Activated T-cell treated with anti-CD3 and anti-CD28 coated beads, Interleukin-2, amount 50 U/mL, for 4 hours (primary cell): ENCODE data around the gene NT5M. TPM values are rescaled to one million over a fixed set of nuclear protein-coding genes. Genes with fewer than 3 reads are reported as not detected.

Experiments
- ATAC-seq, 2 donors: fragments of 200-7000 bp; cut with Tn5 transposase; one replicate each; pipeline ENCODE4 v1.10.0; 2021
- DNase-seq: peaks from one replicate; pipeline ENCODE4 v3.0.0-alpha.2; 2020
- H3K27me3 Mint-ChIP-seq: one replicate; pipeline ENCODE4 v1.8.0; 2021; ENCODE audit warnings: low read depth, mixed read lengths
- H3K36me3 Mint-ChIP-seq: one replicate; pipeline ENCODE4 v1.8.0; 2022; ENCODE audit warnings: mixed read lengths; ENCODE audit not compliant: insufficient read depth
- H3K4me1 Mint-ChIP-seq: one replicate; pipeline ENCODE4 v1.8.0; 2021; ENCODE audit warnings: low read depth, mixed read lengths
- H3K4me3 Mint-ChIP-seq: one replicate; pipeline ENCODE4 v1.8.0; 2021; ENCODE audit warnings: mild to moderate bottlenecking, moderate library complexity, mixed read lengths
- H3K9me3 Mint-ChIP-seq: one replicate; pipeline ENCODE4 v1.8.0; 2021; ENCODE audit warnings: mixed read lengths
- total RNA-seq, 3 donors: library from RNA; stranded (reverse); gene quantifications; one replicate each; pipeline ENCODE4 v1.2.1, GENCODE V29; 2021

The NT5M gene
- total RNA-seq, 3 donors from 2014 or later, result 2.6 to 3.3 (median 3.2) TPM

DNA sequence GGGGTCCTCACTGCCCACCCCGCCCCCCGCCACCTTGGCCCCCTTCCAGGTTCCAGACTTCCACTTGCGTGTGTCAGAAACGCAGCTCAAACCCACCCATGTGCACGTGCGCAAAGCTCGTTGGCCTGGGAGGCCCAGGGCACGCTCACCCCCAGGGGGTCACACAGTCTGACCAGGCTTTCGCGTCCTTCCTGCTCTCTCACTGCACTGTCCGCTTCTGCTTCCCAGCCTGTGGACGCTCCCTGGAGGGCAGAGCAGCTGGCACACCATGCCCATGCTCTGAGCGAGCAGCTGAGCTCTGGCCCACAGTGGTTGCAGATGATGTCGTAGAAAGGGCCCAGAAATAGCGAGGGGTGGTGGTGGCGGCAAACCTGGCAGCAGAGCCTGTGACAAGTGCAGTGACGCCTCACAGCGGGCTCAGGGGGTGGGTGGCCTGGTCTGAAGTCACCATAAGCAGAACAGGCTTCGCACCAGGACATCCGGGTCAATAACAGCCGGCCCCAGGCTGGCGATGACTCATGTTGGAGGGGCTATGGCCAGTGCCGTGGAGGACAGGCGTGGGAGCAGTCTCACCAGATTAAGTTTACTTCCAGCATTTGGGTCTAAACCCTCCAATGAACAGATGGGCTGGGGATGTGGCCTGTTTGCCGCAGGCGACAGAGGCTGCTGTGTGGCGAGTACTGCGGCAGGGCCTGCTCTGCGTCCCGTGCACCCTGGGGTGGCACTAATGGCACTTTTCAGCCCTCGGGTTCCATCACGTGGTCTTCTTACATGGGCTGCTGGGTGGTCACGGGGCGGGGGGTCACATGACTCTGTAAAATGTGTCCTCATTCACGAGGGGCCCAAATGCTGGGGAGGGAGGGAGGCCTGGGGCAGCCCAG, 49.0 kb downstream of the NT5M start:
- no peak for DNase-seq
- no peaks in the 10 kb centered on the region for H3K9me3 Mint-ChIP-seq
- no peaks in the 10 kb centered on the region for H3K4me1 Mint-ChIP-seq
- no peak for ATAC-seq
- H3K4me3 Mint-ChIP-seq, result no peak overlapping the region
- no peaks in the 10 kb centered on the region for H3K27me3 Mint-ChIP-seq
- H3K36me3 Mint-ChIP-seq, result no peaks in the 10 kb centered on the region

DNA sequence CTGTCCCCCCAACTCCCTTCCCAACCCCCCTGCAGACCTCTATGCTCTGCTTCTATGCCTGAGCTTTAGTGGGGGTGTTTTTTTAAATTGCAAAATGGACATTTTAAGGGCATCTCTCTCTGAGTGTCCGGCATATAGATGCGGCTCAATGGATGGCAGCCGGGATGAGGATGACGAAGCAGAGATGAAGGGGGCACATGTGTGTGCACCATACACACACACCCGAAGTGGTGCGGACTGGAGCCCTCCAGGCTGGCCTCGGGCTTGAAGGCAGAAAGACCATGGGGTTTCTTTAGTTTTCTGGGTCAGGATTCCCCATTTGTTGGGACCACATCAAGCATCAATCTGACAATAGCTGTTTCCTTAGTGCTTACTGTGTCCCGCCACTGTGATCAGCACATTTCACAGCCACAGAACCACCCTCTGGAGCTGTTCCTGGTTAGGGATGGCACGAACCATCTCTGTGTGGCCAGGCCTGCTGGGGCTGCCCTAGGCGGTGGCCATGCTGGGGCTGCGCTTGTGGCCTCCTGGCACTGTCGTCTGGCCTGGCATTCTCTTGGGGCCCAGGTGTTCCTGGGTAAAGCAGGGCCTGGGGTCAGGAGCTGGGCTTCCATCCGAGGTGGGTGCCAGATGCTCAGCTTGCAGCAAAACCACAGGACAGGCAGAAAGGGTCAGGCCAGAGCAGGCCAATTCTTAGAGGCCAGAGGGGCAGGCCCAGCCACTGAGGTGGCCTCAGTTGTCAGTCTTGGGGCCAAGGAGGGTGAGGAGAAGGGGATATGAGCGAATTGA, 49.9 kb downstream of the NT5M start:
- Mint-ChIP-seq H3K4me3 (no peak overlapping the region), H3K9me3 (no peaks in the 10 kb centered on the region), H3K27me3 (no peaks in the 10 kb centered on the region), H3K36me3 (no peaks in the 10 kb centered on the region), H3K4me1 (no peaks in the 10 kb centered on the region)
- no peak for DNase-seq
- ATAC-seq, result no peak

DNA sequence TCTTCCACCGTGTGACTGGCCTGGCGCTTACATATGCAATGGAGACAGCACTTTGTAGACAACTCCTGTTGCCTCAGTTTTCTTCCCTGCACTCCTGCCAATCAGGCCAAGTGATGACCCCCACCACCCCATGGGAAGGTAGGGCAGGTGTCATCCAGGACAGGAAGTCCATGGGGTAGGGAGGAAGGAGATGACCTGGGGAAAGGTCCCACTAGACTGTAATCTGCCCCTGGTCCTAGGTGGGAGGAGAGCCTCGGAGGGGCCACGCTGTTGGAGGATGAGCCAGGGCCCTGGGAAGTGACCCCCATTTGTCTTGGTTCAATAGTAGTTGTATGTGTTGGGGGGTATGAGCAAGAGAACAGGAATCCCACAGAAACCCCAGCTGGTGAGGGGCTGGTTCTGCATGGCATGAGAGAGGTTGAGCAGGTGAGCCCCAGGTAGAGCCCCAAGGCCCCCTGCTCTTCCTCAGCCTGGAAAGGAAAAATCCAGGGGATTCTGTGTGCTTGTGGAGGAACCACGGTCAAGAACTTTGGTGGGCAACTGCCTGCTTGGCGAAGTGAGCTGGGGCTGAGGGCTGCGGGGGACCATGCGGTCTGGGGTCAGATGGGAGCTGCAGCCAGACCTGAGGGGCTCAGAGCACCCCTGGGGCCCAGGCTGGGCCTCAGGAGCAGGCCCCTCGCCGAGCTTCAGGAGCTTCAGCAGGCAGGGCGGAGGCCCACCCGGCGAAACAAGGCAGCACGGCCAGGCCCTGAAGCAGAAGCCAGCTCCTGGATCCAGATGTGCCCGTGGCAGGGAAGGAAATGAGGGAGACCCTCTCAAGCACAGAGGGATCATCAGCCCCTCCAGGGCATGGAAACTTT, 50.7 kb downstream of the NT5M start:
- Mint-ChIP-seq H3K27me3 (no peaks in the 10 kb centered on the region), H3K4me1 (no peaks in the 10 kb centered on the region), H3K4me3 (no peak overlapping the region), H3K9me3 (no peaks in the 10 kb centered on the region), H3K36me3 (no peaks in the 10 kb centered on the region)
- ATAC-seq, result no peak
- DNase-seq, result no peak

DNA sequence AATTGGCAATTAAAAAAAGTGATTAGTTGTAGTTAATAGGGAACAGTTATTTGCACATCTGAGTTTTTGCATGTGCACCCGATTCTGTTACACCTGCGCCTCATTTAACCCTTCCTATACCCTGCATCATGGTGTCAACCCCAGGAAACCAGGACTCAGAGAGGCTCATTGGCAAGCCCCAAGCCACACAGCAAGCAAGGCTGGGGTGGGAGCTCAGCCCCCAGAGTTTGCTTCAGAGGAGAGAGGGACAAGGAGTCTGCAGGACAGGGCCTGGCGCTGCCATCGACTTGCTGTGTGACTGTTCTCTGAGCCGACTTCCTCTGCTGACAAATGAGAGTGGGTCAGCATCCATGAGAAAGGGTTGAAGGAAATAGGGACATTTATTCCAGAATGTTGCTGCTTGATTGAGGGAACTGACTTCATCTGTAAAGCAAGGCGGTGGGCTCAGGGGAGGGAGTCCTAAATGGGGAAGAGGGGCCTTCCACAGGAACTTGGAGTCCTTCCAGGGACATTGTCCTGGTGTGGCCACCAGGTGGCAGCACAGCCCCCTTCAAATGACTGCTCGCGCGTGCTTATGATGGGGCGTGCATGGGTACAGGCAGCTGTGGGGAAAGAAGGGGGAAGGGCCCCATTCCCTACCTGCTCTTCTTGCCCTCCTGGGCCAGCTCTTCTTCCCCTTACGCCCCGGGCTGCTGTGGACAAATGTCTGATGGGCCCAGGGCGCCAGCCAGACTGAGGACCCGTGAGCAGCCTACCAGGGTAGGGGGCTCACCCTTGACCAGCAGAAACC, 51.6 kb downstream of the NT5M start:
- Mint-ChIP-seq H3K36me3 (no peaks in the 10 kb centered on the region), H3K4me3 (no peak overlapping the region), H3K4me1 (no peaks in the 10 kb centered on the region), H3K9me3 (peaks cover 2% of the 10 kb centered on the region), H3K27me3 (no peaks in the 10 kb centered on the region)
- ATAC-seq (peak; percentile 55 to 63), DNase-seq (peak; percentile 72)

DNA sequence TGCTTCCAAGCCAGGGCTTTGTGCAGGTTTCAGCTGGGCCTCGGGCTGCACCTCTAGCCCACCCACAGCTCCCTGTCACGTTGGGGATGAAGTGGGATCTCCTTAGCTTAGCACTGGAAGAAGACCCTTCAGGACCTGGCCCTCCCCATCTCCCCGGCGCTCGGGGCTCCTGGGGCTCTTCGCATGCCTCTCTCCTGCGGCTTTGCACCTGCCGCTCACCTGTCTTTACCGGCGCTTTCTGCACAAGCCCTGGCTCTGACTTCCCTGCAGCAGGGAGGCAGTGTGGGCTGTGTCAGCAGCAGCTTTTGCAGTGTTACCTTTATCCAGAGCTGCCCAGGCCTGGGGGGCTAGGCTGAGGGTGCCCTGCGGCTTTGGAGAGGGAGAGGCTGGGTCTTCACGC, 52.3 kb downstream of the NT5M start:
- ATAC-seq, result no peak
- no peaks in the 10 kb centered on the region for H3K27me3 Mint-ChIP-seq
- no peak for DNase-seq
- no peaks in the 10 kb centered on the region for H3K4me1 Mint-ChIP-seq
- no peaks in the 10 kb centered on the region for H3K36me3 Mint-ChIP-seq
- H3K9me3 Mint-ChIP-seq, result peaks cover 8% of the 10 kb centered on the region
- no peak overlapping the region for H3K4me3 Mint-ChIP-seq

DNA sequence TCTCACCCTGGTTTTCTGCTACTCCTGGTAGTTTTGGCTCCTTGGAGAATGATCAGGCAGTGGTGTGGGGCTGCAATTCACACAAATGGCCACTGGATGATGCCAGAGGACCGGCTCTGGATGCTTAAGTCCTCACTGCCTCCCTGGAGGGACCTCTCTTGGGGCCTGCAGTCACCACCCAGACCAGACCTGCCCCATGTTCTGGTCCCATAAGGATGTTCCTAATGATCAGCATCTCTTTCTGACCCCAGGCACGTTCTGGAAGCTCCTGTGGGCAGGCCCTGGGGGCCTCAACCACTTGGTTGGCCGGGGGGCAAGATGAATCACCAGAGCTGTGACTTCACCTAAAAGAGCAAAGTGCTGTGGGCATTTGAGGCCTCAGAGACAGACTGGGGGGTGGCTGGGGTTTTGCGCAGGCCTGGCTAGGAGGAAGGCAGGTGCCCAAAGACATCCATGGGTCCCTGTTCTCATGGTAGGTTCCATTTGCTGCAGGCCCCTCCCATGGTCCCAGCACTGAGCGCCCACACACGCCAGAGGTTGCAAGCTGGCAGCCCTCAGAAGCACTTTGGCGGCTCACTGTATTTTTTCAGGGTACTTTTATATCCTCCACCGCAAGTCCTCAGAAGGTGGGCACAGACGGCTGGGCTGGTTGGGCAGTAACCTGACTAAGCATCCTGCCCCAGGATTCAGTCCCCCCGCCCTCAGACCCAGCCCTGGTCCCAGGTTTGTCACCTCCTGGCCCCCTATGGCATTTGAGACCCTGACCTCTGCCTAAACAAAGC, 53.2 kb downstream of the NT5M start:
- no peaks in the 10 kb centered on the region for H3K4me1 Mint-ChIP-seq
- H3K36me3 Mint-ChIP-seq, result no peaks in the 10 kb centered on the region
- peaks cover 3% of the 10 kb centered on the region for H3K27me3 Mint-ChIP-seq
- no peak overlapping the region for H3K4me3 Mint-ChIP-seq
- peaks cover 11% of the 10 kb centered on the region for H3K9me3 Mint-ChIP-seq
- ATAC-seq, result peak; percentile 82 to 87
- peak; percentile 55 for DNase-seq

DNA sequence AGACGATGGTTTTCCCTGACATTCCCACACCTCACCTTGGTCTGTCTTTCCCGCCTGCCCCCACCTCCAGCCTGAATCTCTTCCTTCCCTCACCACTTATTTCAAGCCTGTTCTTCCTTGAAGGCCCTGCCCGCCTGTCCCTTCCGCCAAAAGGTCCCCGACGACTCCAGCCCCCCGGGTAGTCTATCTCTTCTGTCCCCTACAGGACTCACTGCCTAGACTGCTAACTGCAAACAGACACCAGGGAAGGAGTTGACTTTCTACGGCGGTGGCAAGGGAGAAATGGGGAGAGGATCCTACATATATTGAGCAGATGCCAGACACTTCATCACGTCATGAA, 53.7 kb downstream of the NT5M start:
- no peaks in the 10 kb centered on the region for H3K36me3 Mint-ChIP-seq
- peaks cover 11% of the 10 kb centered on the region for H3K9me3 Mint-ChIP-seq
- H3K4me3 Mint-ChIP-seq, result no peak overlapping the region
- ATAC-seq (no peak), DNase-seq (no peak)
- peaks cover 3% of the 10 kb centered on the region for H3K27me3 Mint-ChIP-seq
- no peaks in the 10 kb centered on the region for H3K4me1 Mint-ChIP-seq

DNA sequence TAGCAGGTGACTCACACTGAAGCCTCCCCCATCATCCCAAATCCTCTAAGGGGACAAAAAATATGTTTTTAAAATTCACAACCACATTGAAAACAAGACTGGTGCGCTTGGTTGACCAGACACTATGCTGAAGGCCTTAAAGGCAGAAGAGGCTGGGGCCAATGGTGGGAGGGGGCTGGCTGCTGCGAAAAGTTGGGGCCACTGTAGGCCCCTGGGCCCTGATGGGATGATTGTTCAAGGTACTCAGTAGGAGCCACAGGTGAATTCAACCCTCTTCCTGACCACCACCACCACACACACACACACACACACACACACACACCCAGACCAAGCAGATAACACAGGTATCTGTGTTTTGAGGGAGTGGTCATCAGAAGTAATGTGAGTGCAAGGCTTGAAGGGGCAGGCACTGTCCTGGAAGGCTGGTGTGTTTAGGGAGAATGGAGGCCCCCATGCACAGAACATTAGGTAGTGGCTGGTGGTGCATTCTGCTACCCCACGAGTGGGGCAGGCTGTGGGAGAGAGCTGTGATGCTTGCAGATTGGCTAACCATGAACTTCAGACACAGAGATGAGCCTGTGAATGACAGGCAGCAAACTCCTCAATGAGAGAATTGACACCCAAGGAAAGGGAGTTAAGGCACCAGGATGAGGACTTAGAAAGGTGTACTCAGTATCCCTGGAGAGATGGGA, 55.0 kb downstream of the NT5M start:
- no peaks in the 10 kb centered on the region for H3K36me3 Mint-ChIP-seq
- peaks cover 11% of the 10 kb centered on the region for H3K9me3 Mint-ChIP-seq
- DNase-seq (no peak), ATAC-seq (no peak)
- H3K27me3 Mint-ChIP-seq, result peaks cover 3% of the 10 kb centered on the region
- H3K4me1 Mint-ChIP-seq, result no peaks in the 10 kb centered on the region
- no peak overlapping the region for H3K4me3 Mint-ChIP-seq

DNA sequence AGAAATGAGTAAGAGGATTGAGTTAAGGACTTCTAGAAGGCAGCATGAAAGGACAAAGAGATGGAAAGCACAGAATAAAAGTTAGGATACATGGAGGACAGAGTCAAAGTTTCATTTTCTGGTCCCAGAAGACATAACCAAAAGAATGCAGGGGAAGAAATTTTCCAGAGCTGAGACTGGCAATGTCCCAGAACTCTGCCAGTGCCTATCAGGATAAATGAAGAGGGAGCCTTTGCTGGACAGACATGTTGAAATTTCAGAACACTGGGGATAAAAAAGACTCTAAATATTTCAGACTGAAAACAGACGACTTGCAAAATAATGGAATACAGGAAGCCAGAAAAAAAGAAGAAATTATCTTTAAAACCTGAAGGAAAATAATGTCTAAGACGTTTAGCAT, 55.7 kb downstream of the NT5M start:
- Mint-ChIP-seq H3K4me1 (no peaks in the 10 kb centered on the region), H3K27me3 (peaks cover 3% of the 10 kb centered on the region), H3K4me3 (no peak overlapping the region), H3K36me3 (no peaks in the 10 kb centered on the region), H3K9me3 (peaks cover 11% of the 10 kb centered on the region)
- ATAC-seq (no peak), DNase-seq (no peak)

DNA sequence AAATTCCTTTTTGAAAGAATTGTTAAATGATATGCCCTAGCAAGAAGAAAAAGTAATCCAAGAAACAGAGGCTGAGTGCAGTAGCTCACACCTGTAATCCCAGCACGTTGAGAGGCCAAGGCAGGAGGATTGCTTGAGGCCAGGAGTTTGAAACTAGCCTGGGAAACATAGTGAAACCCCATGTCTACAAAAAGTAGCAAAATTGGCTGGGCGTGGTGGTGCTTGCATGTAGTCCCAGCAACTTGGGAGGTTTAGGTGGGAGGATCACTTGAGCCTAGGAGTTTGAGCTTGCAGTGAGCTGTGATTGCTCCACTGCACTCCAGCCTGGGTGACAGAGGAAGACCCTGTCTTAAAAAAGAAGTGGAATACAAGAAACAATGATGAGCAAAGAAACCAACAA, 56.1 kb downstream of the NT5M start:
- peaks cover 11% of the 10 kb centered on the region for H3K9me3 Mint-ChIP-seq
- no peak for DNase-seq
- peaks cover 3% of the 10 kb centered on the region for H3K27me3 Mint-ChIP-seq
- H3K4me1 Mint-ChIP-seq, result no peaks in the 10 kb centered on the region
- no peak for ATAC-seq
- no peak overlapping the region for H3K4me3 Mint-ChIP-seq
- no peaks in the 10 kb centered on the region for H3K36me3 Mint-ChIP-seq

DNA sequence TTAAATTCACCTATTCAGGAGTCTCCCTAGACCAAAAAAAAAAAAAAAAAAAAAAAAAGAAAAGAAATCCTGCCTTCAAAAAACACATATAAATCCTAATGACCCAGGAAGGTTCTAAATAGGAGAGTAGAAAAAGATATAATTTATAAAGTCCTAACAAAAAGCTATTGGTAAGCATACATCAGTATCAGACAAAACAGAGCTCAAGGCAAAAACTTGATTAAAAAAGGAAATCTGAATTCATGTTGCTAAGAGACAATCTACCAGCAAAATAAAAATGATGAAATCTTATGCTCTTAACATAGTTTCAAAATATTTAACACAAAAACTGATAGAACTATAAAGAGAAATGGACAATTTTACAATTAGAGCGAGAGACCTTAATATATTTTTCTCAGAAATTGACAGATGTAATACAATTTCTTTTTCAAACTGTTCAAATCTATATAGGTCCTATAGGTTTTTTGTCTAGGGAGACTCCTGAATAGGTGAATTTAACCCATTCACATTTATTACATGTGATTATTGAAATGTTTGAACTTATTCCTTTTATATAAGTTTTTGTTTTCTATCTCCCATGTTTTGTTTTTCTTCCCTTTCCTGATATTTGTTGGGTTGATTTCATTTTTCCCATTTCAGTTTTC, 57.0 kb downstream of the NT5M start:
- Mint-ChIP-seq H3K36me3 (no peaks in the 10 kb centered on the region), H3K27me3 (peaks cover 3% of the 10 kb centered on the region), H3K4me1 (no peaks in the 10 kb centered on the region), H3K9me3 (peaks cover 11% of the 10 kb centered on the region), H3K4me3 (no peak overlapping the region)
- DNase-seq (no peak), ATAC-seq (no peak)

DNA sequence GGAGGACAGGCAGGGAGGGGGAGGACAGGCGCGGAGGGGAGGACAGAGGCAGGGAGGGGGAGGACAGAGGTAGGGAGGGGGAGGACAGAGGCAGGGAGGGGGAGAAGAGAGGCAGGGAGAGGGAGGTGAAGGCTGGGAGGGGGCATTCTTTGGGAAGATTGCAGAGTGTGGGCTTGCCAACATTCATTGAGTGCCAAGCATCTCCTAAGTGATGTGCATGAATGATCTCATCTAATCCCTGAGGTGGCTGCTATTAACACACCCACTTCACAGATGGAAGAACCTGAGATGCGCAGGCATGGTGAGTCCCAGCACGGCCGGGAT, 58.3 kb downstream of the NT5M start:
- H3K4me1 Mint-ChIP-seq, result no peaks in the 10 kb centered on the region
- H3K4me3 Mint-ChIP-seq, result no peak overlapping the region
- H3K9me3 Mint-ChIP-seq, result peaks cover 11% of the 10 kb centered on the region
- DNase-seq (no peak), ATAC-seq (no peak)
- peaks cover 5% of the 10 kb centered on the region for H3K27me3 Mint-ChIP-seq
- H3K36me3 Mint-ChIP-seq, result no peaks in the 10 kb centered on the region
